ENCODE data around the gene VPS25.

- TF ChIP-seq EP300 (IDR thresholded peaks at IDR 0.05; ENCODE audit: low read length) (no peak), ETV1 (tag; conservative IDR thresholded peaks at IDR 0.05; ENCODE audit: low read depth) (no peak)
Observed at GRCh38 chr17:42798011-42798382, 24.7 kb downstream of the VPS25 start.
